ENCODE measurements around the gene KLK12. TPM values are rescaled to one million over a fixed set of nuclear protein-coding genes. Genes with fewer than 3 reads are reported as not detected.
"Not testable (repeated sequence)": the region's sequence is repeated elsewhere in the genome, so short reads cannot be mapped to it uniquely, and the experiment has no call there.

KLK12 gene
- polyA plus RNA-seq, 3 donors from 2014 or later, result not detected

DNA sequence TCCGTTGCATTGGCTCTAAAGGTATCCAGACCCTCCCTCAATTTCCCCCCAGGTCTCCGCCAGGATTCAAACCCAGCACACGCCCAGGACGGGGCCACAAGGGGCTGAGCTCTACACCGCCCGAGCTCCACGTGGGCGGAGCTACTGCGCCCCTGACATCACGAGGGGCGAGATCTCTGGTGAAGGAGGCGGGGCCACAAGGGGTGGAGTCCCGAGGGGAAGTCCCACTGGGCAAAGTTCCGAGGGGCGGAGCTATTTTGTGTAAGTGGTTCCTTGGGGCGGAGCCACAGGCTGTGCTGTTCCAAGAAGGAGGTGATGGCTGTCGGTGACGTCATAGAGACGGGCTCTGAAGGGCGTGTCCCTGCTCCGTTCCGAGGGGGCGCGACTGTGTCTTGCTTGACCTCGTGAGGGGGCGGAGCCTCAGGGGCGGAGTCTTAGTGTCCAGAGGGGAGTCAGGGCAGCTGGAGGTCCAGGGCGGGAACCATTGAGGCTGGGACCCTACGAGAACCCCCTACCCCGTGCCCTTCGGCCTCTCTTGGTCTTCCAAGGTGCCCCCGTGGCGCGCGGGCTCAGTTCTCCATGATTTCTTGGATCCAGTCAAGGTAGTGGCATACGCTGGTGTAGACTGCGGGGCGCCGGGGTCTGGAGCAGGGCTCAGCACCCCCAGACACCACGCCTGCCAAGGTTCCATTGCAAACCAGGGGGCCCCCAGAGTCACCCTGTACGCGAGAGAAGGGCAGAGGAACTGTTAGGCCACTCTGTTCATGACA, 32.1 kb downstream of the KLK12 start:
- H3K9me3 Mint-ChIP-seq, result peaks cover 0 to 2% (median 0%) of the 10 kb centered on the region in 6 donors
- no peaks in the 10 kb centered on the region for H3K36me3 Mint-ChIP-seq
- no peaks in the 10 kb centered on the region for H3K4me1 Mint-ChIP-seq
- H3K27me3 Mint-ChIP-seq (ENCODE audit: low read depth in 3 of 3), result peaks cover 5 to 18% (median 12%) of the 10 kb centered on the region in 3 donors
- H3K27ac Mint-ChIP-seq, result peak overlapping the region in 1 of 6 donors; percentile 34
- DNase-seq, result peak in 1 of 3 donors; percentile 19
- no peak overlapping the region for H3K4me3 Mint-ChIP-seq

DNA sequence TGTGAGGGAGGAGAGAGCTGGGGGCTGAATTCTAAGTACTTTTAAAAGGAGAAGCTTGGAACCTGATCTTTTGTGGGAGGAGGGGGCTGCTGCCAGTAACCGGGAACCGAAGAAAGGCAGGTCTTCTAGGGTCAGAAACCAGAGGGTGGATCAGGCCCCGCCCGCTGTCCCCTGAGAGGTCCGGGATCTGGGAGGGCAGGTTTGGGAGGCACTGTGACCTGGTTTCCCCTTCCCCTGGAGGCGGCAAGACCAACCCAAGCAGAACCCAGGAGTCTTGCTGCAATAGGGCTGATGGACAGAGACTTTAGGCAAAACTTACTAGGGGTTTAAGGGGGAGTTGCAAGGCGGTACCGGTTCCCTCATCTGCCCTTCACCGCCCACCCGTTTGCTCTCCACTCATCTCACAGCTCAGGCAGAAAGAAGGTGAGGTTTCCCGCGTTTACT, 32.7 kb downstream of the KLK12 start:
- Mint-ChIP-seq H3K27me3 (ENCODE audit: low read depth in 3 of 3) (peaks cover 5 to 18% (median 8%) of the 10 kb centered on the region in 3 donors), H3K9me3 (peaks cover 0 to 2% (median 0%) of the 10 kb centered on the region in 6 donors), H3K36me3 (no peaks in the 10 kb centered on the region), H3K4me3 (no peak overlapping the region), H3K4me1 (no peaks in the 10 kb centered on the region), H3K27ac (no peak overlapping the region)
- DNase-seq, result no peak

DNA sequence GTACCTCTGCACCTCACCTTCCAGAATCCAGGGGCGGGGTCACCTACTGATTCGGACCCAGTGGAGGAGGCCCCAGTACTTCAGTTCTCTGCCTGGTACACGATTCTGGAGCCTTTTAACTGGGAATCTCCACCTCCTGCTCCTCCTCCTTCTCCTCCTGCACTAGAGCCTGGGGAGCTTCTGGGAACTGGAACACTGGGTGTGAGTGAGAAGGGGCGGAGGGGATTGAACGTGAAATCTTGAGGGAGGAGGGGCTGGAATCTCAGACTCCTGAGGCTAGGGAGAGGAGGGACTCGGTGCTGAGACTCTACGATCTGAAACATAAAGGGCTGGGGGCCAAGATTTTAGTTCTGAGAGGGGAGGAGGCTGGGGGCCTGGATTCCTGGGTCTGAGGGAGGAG, 33.3 kb downstream of the KLK12 start, which contains the start of gene KLK8:
Gene KLK8 (minus strand): TSS at position 90 of the 400 bp plus-strand sequence. CDS start 437 bp downstream, outside the sequence.
- H3K4me3 Mint-ChIP-seq, result no peak within 1 kb of the TSS
- H3K27ac Mint-ChIP-seq, result no peak within 1 kb of the TSS
- H3K9me3 Mint-ChIP-seq, result peaks cover 0 to 2% (median 0%) of the 10 kb centered on the region in 6 donors
- no peaks in the 10 kb centered on the region for H3K36me3 Mint-ChIP-seq
- no peak for DNase-seq
- no peaks in the 10 kb centered on the region for H3K4me1 Mint-ChIP-seq
- H3K27me3 Mint-ChIP-seq (ENCODE audit: low read depth in 3 of 3), result peaks cover 5 to 18% (median 10%) of the 10 kb centered on the region in 3 donors

DNA sequence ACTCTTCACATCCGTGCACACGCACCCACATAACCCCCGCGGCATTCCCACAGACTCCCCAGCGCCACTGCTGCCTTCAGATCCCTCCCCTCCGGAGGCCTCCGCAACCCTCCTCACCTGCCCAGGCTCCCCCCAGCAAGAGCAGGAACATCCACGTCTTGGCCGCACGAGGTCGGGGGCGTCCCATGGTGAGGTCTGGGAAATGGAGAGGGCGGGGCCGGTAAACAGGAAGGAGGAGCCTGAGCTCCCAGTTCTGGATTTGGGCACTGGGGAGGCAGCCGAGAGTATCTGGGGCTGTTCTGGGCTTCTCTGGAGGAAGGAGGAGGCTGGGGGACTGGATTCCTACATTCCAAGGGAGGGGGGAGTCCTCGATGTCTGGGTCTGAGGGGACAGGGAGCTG, 33.8 kb downstream of the KLK12 start:
- Mint-ChIP-seq H3K9me3 (peaks cover 0 to 2% (median 0%) of the 10 kb centered on the region in 6 donors), H3K36me3 (no peaks in the 10 kb centered on the region), H3K4me3 (no peak overlapping the region), H3K27ac (no peak overlapping the region), H3K27me3 (ENCODE audit: low read depth in 3 of 3) (peaks cover 8 to 18% (median 10%) of the 10 kb centered on the region in 3 donors), H3K4me1 (no peaks in the 10 kb centered on the region)
- no peak for DNase-seq

DNA sequence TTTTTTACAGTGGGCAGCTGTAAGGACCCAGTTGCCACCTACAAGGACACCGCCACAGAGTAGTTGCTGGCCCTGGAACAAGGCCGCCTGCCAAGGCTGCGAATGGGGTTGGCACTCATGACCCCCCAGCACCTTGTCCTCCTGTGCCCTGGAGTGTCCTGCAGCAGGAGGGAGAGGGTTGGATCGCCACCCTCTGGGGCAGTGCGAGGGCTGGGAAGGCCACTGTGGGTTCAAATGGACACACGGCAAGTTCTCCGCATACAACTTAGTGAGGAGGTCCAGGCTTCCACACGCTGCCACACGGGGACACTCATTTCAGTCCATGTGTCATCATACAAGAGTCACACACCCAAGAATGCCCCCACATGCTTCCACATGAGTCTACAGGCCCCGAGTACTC, 34.4 kb downstream of the KLK12 start:
- H3K4me3 Mint-ChIP-seq, result no peak overlapping the region
- peaks cover 0 to 2% (median 0%) of the 10 kb centered on the region in 6 donors for H3K9me3 Mint-ChIP-seq
- H3K4me1 Mint-ChIP-seq, result no peaks in the 10 kb centered on the region
- H3K27ac Mint-ChIP-seq, result no peak overlapping the region
- H3K36me3 Mint-ChIP-seq, result no peaks in the 10 kb centered on the region
- no peak for DNase-seq
- peaks cover 8 to 18% (median 10%) of the 10 kb centered on the region in 3 donors for H3K27me3 Mint-ChIP-seq (ENCODE audit: low read depth in 3 of 3)

DNA sequence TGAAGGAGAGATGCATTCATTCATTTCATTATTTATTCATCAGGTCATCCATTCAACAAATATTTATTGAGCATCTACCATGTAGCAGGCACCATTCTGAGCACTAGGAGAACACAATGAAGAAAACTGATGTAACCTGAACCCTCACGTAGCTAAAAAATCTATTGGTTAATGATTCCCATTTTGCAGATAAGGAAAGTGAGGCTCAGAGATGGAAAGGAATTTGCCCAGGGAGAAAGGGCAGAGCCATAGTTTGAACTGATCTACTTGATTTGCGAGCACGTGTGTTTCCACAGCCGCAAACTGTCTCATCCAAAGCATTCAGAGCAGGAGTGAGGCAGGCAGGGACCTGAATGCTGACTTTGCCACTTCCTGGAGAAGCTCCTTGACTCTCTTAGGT, 36.1 kb downstream of the KLK12 start:
- peaks cover 9 to 17% (median 10%) of the 10 kb centered on the region in 3 donors for H3K27me3 Mint-ChIP-seq (ENCODE audit: low read depth in 3 of 3)
- no peak for DNase-seq
- peaks cover 0 to 2% (median 0%) of the 10 kb centered on the region in 6 donors for H3K9me3 Mint-ChIP-seq
- H3K4me1 Mint-ChIP-seq, result no peaks in the 10 kb centered on the region
- no peaks in the 10 kb centered on the region for H3K36me3 Mint-ChIP-seq
- no peak overlapping the region for H3K4me3 Mint-ChIP-seq
- no peak overlapping the region for H3K27ac Mint-ChIP-seq

DNA sequence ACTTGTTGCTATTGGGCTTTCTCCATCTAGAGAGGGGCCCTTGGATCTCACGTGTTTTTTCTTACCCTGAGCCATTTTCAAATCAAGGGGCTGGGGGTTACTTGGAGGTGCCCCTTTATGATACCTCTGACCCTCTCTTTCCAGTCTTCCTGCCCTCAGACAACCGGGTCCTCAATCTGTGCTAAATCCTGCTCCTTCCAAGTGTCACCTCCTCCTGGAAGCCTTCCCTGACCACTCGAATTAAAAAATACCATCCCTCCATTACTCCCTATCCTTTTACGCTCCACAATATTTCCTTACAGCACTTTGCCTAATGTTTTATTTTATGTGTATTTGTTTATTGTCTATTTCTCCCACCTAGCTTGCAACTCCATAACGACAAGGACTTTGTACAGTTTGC, 36.7 kb downstream of the KLK12 start:
- H3K27ac Mint-ChIP-seq, result no peak overlapping the region
- no peaks in the 10 kb centered on the region for H3K36me3 Mint-ChIP-seq
- H3K4me1 Mint-ChIP-seq, result no peaks in the 10 kb centered on the region
- no peak for DNase-seq
- peaks cover 6 to 17% (median 8%) of the 10 kb centered on the region in 3 donors for H3K27me3 Mint-ChIP-seq (ENCODE audit: low read depth in 3 of 3)
- H3K4me3 Mint-ChIP-seq, result no peak overlapping the region
- H3K9me3 Mint-ChIP-seq, result peaks cover 0 to 2% (median 0%) of the 10 kb centered on the region in 6 donors

DNA sequence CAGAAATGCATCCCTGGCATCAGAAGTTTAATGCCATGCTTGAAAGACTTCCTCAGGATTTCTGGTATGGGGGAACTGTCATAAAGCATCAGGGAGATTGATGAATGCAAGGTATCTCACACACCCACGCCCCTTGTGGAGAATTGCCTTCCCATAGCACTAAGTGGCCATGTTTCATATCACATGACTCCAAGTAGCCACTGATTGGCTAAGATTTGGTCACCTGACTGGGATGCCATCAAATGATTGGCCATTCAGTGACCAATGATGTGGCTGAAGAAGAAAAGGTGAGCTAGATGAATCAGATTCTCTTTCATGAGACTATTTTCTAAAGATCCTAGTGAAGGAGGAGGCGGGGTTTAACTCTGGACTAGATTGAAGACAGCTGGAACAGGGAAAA, 40.7 kb downstream of the KLK12 start:
- Mint-ChIP-seq H3K27ac (no peak overlapping the region), H3K27me3 (ENCODE audit: low read depth in 3 of 3) (peaks cover 7 to 12% (median 12%) of the 10 kb centered on the region in 3 donors), H3K4me3 (no peak overlapping the region), H3K9me3 (no peaks in the 10 kb centered on the region), H3K4me1 (no peaks in the 10 kb centered on the region), H3K36me3 (no peaks in the 10 kb centered on the region)
- DNase-seq, result no peak

DNA sequence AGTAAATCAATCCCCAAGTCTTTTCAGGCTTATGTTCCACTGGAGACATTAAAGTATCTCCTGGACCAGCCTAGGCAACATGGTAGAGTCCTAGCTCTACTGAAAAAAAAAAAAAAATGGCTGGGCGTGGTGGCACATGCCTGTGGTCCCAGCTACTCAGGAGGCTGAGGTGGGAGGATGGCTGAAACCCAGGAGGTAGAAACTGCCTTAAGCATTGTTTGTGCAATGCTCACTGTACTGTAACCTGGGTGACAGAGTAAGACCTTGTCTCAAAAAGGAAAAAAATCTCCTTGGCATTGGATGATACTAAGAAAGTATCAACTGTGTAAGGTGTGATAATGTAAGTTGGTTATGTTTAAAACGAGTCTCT, 42.2 kb downstream of the KLK12 start:
- Mint-ChIP-seq H3K27ac (no peak overlapping the region), H3K4me3 (no peak overlapping the region), H3K27me3 (ENCODE audit: low read depth in 3 of 3) (peaks cover 8 to 16% (median 9%) of the 10 kb centered on the region in 3 donors), H3K4me1 (no peaks in the 10 kb centered on the region), H3K36me3 (no peaks in the 10 kb centered on the region), H3K9me3 (no peaks in the 10 kb centered on the region)
- DNase-seq, result no peak

DNA sequence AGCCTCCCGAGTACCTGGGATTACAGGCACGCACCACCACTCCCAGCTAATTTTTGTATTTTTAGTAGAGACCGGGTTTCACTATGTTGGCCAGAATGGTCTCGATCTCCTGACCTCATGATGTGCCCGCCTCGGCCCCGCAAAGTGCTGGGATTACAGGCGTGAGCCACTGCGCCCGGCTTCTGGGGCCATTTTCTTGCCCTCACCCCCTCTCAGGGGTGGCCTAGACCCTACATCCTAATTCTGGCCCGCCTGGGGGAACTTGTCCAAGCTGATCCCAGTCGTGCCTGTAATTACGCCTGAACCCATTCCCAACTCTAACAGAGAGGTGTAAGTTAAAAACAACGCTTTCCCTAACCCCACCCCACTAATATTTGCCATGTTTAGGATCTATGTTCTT, 50.4 kb downstream of the KLK12 start:
- H3K36me3 Mint-ChIP-seq, H3K9me3 Mint-ChIP-seq, H3K27ac Mint-ChIP-seq, H3K4me1 Mint-ChIP-seq, H3K4me3 Mint-ChIP-seq, DNase-seq: not testable (repeated sequence)
- peaks cover 9 to 22% (median 18%) of the 10 kb centered on the region in 3 donors for H3K27me3 Mint-ChIP-seq (ENCODE audit: low read depth in 3 of 3)

DNA sequence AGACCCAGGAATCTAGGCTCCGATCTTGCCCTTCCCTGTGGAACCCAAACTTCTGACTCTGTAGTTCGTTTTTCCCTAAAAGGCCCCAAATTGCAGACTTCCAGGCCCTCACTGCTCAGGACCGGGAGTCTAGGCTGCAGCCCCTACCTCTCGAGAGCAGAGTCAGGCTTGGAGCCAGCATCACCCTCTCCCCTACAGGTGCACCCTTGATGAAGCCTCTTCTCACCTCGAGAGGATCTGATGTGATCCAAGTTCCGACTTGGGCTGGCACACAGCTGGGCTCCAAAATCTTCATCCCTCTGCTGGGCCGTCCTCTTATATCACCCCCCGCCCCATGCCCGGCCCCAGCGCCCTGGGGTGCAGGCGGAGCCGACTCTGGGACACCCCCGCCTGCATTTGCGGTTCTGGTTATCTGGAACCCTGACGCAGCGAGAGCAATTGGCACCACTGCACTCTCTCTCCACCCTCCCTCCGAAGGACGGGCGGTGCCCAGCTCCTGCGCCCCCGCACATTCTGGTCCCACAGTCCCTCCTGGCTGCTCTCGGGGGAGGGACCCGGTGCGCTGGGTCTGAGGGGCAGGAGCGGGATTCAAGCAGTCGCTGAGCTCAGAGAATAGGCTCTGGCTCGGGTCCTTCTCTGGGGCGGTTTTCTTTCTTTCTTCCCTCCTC, 51.0 kb downstream of the KLK12 start, which contains the start of gene KLK7:
Gene KLK7 (minus strand): TSS at position 293 of the 668 bp plus-strand sequence. CDS start 1,518 bp downstream, outside the sequence.
- peaks cover 10 to 18% (median 17%) of the 10 kb centered on the region in 3 donors for H3K27me3 Mint-ChIP-seq (ENCODE audit: low read depth in 3 of 3)
- no peaks in the 10 kb centered on the region for H3K9me3 Mint-ChIP-seq
- no peak within 1 kb of the TSS for H3K4me3 Mint-ChIP-seq
- no peaks in the 10 kb centered on the region for H3K4me1 Mint-ChIP-seq
- no peak for DNase-seq
- no peak within 1 kb of the TSS for H3K27ac Mint-ChIP-seq
- peaks cover 0 to 4% (median 0%) of the 10 kb centered on the region in 3 donors for H3K36me3 Mint-ChIP-seq

DNA sequence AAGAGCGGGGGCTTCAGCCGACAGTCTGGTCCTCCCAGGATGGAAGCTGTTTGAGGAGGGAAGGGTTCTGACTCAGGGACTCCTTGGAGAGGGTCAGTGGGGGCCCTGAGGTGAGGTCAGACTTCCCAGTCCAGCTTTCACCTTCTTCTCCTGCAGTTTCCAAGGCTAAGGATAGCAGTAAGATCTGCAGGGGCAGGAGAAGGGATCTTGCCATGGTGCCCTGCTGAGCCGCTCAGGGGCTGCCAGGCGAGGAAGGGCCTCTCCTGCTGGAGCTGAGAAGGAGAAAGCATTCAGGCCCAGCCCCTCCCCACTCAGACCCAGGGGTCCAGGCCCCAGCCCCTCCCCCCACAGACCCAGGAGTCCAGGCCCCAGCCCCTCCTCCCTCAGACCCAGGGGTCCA, 52.6 kb downstream of the KLK12 start:
- no peak for DNase-seq
- Mint-ChIP-seq H3K9me3 (peaks cover 0 to 2% (median 0%) of the 10 kb centered on the region in 6 donors), H3K27me3 (ENCODE audit: low read depth in 3 of 3) (peaks cover 8 to 17% (median 16%) of the 10 kb centered on the region in 3 donors), H3K4me3 (no peak overlapping the region), H3K36me3 (peaks cover 0 to 4% (median 0%) of the 10 kb centered on the region in 3 donors), H3K4me1 (no peaks in the 10 kb centered on the region), H3K27ac (no peak overlapping the region)

DNA sequence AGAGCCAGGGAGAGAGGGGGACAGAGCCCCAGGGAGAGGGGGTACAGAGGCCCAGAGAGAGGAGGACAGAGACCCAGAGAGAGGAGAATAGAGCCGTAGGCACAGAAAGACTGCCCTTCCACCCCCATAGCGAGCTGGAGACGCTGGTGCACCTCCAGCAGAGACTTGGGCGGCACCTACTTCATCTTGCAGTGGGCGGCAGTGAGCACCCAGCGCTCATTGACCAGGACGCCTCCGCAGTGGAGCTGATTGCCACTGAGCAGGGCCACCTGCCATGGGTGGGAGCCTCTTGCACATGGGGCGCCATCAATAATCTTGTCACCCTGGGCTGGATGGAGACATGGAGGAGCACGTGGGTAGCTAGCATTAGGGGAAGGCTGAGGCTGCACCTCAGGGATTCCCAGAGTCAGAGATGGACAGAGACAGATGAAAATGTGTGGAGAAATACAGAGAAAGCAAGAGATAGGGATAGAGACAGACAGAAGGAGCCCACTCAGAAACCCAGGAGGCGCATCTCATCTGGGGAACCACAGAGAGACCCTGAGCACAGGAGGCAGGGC, 53.1 kb downstream of the KLK12 start:
- peaks cover 0 to 2% (median 0%) of the 10 kb centered on the region in 6 donors for H3K9me3 Mint-ChIP-seq
- H3K36me3 Mint-ChIP-seq, result peaks cover 0 to 4% (median 0%) of the 10 kb centered on the region in 3 donors
- peaks cover 8 to 18% (median 17%) of the 10 kb centered on the region in 3 donors for H3K27me3 Mint-ChIP-seq (ENCODE audit: low read depth in 3 of 3)
- no peak for DNase-seq
- H3K4me3 Mint-ChIP-seq, result no peak overlapping the region
- no peaks in the 10 kb centered on the region for H3K4me1 Mint-ChIP-seq
- no peak overlapping the region for H3K27ac Mint-ChIP-seq

DNA sequence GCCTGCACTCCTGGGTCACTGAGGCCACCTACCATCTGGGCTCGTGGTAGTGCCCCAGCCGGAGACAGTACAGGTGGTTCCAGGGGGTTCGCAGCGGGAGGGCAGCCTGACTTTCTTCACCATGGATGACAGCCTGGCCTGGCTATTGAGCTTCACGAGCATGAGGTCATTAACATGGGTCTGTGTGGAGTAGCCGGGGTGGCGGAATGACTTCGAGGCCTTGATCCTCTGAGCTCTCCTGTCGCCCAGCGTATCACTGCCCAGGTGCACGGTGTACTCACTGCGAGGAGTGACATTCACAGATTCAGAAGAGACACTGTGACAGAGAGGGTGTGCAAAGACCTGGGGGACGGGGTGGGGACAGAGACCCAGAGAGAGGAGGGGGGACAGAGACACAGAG, 54.6 kb downstream of the KLK12 start:
- DNase-seq, result no peak
- no peaks in the 10 kb centered on the region for H3K36me3 Mint-ChIP-seq
- no peak overlapping the region for H3K4me3 Mint-ChIP-seq
- H3K27ac Mint-ChIP-seq, result no peak overlapping the region
- no peaks in the 10 kb centered on the region for H3K4me1 Mint-ChIP-seq
- peaks cover 11 to 22% (median 17%) of the 10 kb centered on the region in 3 donors for H3K27me3 Mint-ChIP-seq (ENCODE audit: low read depth in 3 of 3)
- H3K9me3 Mint-ChIP-seq, result peaks cover 0 to 2% (median 0%) of the 10 kb centered on the region in 6 donors
